ENCODE measurements around the gene MAP7D2. TPM values are rescaled to one million over a fixed set of nuclear protein-coding genes. Genes with fewer than 3 reads are reported as not detected.

Gene MAP7D2
- total and polyA plus RNA-seq, 2 experiments from 2014 or later, result 0.90 to 1.6 TPM

DNA sequence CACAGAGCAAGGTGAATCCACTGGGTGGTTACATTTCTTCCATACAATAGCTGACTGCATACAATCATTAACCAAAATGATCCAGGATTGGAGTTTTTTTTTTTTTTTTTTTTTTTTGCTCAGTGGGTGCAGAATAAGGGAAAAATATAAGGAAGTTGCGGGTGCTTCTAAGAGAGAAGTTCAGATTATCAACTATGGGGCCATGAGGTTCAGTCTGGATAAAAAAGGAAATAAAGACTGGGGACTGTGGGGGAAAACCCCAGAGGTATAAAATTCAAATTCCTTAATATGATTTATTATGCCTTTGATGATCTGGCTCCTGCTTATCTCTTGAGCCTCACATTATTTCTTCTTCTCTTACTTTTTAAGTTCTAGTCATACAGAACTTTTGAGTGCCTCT is 30.9 kb upstream of the MAP7D2 start (continued):
- TF ChIP-seq CTCF (conservative IDR thresholded peaks at IDR 0.05; ENCODE audit: low read depth in 2 of 2), result no peak
- no peak for TF ChIP-seq EZH2 (IDR thresholded peaks at IDR 0.05; ENCODE audit: low read depth, unreplicated experiment)
- no peak for TF ChIP-seq CREB1 (CRISPR knock-in tag; IDR thresholded peaks at IDR 0.05; ENCODE audit: low read depth)
- no peak for TF ChIP-seq NANOG (IDR thresholded peaks at IDR 0.05; ENCODE audit: borderline replicate concordance)
- TF ChIP-seq ZNF462 (CRISPR knock-in tag; IDR thresholded peaks at IDR 0.05), result no peak
- TF ChIP-seq POLR2AphosphoS5 (IDR thresholded peaks at IDR 0.05; ENCODE audit: low read depth), result no peak
- TF ChIP-seq ZNF331 (CRISPR knock-in tag; IDR thresholded peaks at IDR 0.05; ENCODE audit: low read depth), result no peak
- TF ChIP-seq JUNB (IDR thresholded peaks at IDR 0.05; ENCODE audit: unreplicated experiment), result no peak

DNA sequence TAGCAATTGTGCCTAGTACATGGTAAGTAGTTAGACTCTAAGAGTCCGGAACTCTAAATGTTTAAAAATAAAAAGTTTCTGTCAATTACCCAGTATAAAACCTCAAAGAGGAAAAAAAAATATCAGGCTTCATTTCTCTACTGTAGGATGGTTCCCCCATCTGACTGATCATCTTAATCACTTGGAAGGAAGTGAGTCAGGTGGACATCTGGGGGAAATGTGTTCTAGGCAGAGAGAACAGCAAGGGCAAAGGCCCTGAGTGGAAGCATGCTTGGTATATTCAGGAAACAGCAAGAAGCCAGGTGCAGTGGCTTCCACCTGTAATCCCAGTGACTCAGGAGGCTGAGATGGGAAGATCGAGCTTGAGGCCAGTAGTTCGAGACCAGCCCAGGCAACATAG is 27.8 kb upstream of the MAP7D2 start:
- H3K4me3 ChIP-seq, result no peak overlapping the region
- H3K79me2 ChIP-seq (replicated peaks; ENCODE audit: insufficient read depth), result peaks cover 20% of the 10 kb centered on the region
- H3K27ac Mint-ChIP-seq, result no peak overlapping the region
- H3K4me3 Mint-ChIP-seq, result no peak overlapping the region
- no peaks in the 10 kb centered on the region for H3K9me2 ChIP-seq (ENCODE audit: insufficient read depth)
- no peaks in the 10 kb centered on the region for H3K9me3 Mint-ChIP-seq
- DNase-seq (ENCODE audit: low spot score) (no peak), ATAC-seq (no peak)
- peaks cover 10% of the 10 kb centered on the region; the same call in 2 of the 3 replicates for H3K36me3 Mint-ChIP-seq (ENCODE audit: low read depth)
- H3K36me3 ChIP-seq (ENCODE audit: insufficient read depth), result no peaks in the 10 kb centered on the region; the same call in 1 of the 2 replicates
- peaks cover 4% of the 10 kb centered on the region for H3K27me3 Mint-ChIP-seq (ENCODE audit: insufficient read depth, low read depth, poor library complexity)
- H3K4me1 ChIP-seq (ENCODE audit: insufficient read depth), result no peaks in the 10 kb centered on the region; the same call in 1 of the 2 replicates
- peaks cover 7% of the 10 kb centered on the region; the same call in 1 of the 2 replicates for H4K20me1 ChIP-seq (replicated peaks; ENCODE audit: insufficient read depth)
- peaks cover 7% of the 10 kb centered on the region; the same call in 2 of the 3 replicates for H3K4me1 Mint-ChIP-seq
- H3F3A ChIP-seq (replicated peaks; ENCODE audit: low read depth), result no peaks in the 10 kb centered on the region
- no peaks in the 10 kb centered on the region for H3K27me3 ChIP-seq (ENCODE audit: insufficient read depth)
- no peak overlapping the region for H3K27ac ChIP-seq (ENCODE audit: low read depth)
- no peak overlapping the region for H3K4me2 ChIP-seq
- no peak overlapping the region for H2AFZ ChIP-seq
- TF ChIP-seq ZNF462 (CRISPR knock-in tag; IDR thresholded peaks at IDR 0.05) (no peak), STAT1 (IDR thresholded peaks at IDR 0.05; ENCODE audit: unreplicated experiment) (no peak)
